Osteoblast (primary cell): Measurements from ENCODE around the gene TTLL1. TPM values are rescaled to one million over a fixed set of nuclear protein-coding genes. Genes with fewer than 3 reads are reported as not detected.

ENCODE experiments used
- DNase-seq: peaks from one replicate; pipeline ENCODE4 v3.0.0; 2011; ENCODE audit warnings: low spot score, mixed read lengths; ENCODE audit not compliant: insufficient read length; ENCODE audit errors: missing footprints
- H2AFZ ChIP-seq: 2 replicates; pipeline ENCODE4 v1.6.0; 2011; ENCODE audit warnings: mild to moderate bottlenecking, low read length
- H3K27ac ChIP-seq: 2 replicates; pipeline ENCODE4 v1.5.1; 2011; ENCODE audit warnings: mild to moderate bottlenecking, low read depth, low read length, moderate library complexity
- H3K27me3 ChIP-seq: 2 replicates; pipeline ENCODE4 v1.6.0; 2012; ENCODE audit warnings: mild to moderate bottlenecking, control low read depth, inconsistent platforms, low read length, moderate library complexity; ENCODE audit not compliant: insufficient read depth
- H3K36me3 ChIP-seq: 2 replicates; pipeline ENCODE4 v1.5.1; 2011; ENCODE audit warnings: mild to moderate bottlenecking, low read length, control low read depth, moderate library complexity; ENCODE audit not compliant: insufficient read depth
- H3K4me1 ChIP-seq: 2 replicates; pipeline ENCODE4 v1.5.1; 2011; ENCODE audit warnings: mild to moderate bottlenecking, low read length, control low read depth, moderate library complexity; ENCODE audit not compliant: insufficient read depth
- H3K4me2 ChIP-seq: 2 replicates; pipeline ENCODE4 v1.6.0; 2011; ENCODE audit warnings: mild to moderate bottlenecking, low read length; ENCODE audit not compliant: insufficient read depth
- H3K4me3 ChIP-seq: fragments of 200-600 bp; sonication (generic); 3 replicates; pipeline ENCODE4 v1.5.1; 2012; ENCODE audit warnings: mild to moderate bottlenecking, low read length, inconsistent platforms; ENCODE audit not compliant: insufficient read depth
- H3K79me2 ChIP-seq: 2 replicates; pipeline ENCODE4 v1.6.0; 2012; ENCODE audit warnings: mild to moderate bottlenecking, low read length, control low read depth, inconsistent platforms; ENCODE audit not compliant: insufficient read depth
- H3K9me3 ChIP-seq: 2 replicates; pipeline ENCODE4 v1.5.1; 2011; ENCODE audit warnings: low read depth, low read length, control low read depth
- H4K20me1 ChIP-seq: 2 replicates; pipeline ENCODE4 v1.6.0; 2012; ENCODE audit warnings: mild to moderate bottlenecking, low read length, control low read depth; ENCODE audit not compliant: insufficient read depth
- CTCF ChIP-seq: IDR thresholded peaks from 2 replicates; pipeline ENCODE4 v1.5.1; 2011; ENCODE audit warnings: mild to moderate bottlenecking, low read depth, low read length, moderate library complexity; ENCODE audit errors: extremely low read depth
- total RNA-seq: library from RNA; depleted of rRNA; stranded (reverse); fragments of >200 nt; gene quantifications from 2 replicates; pipeline ENCODE4 v1.2.3, GENCODE V29; 2012

Gene TTLL1
- total RNA-seq, 1 donor: 15.9 TPM

GRCh38 chr22:43002202-43002586 is 87.0 kb downstream of the TTLL1 start:
- peaks cover 72% of the 10 kb centered on the region for H3K4me1 ChIP-seq
- peak overlapping the region; percentile 19 for H3K4me3 ChIP-seq

DNA sequence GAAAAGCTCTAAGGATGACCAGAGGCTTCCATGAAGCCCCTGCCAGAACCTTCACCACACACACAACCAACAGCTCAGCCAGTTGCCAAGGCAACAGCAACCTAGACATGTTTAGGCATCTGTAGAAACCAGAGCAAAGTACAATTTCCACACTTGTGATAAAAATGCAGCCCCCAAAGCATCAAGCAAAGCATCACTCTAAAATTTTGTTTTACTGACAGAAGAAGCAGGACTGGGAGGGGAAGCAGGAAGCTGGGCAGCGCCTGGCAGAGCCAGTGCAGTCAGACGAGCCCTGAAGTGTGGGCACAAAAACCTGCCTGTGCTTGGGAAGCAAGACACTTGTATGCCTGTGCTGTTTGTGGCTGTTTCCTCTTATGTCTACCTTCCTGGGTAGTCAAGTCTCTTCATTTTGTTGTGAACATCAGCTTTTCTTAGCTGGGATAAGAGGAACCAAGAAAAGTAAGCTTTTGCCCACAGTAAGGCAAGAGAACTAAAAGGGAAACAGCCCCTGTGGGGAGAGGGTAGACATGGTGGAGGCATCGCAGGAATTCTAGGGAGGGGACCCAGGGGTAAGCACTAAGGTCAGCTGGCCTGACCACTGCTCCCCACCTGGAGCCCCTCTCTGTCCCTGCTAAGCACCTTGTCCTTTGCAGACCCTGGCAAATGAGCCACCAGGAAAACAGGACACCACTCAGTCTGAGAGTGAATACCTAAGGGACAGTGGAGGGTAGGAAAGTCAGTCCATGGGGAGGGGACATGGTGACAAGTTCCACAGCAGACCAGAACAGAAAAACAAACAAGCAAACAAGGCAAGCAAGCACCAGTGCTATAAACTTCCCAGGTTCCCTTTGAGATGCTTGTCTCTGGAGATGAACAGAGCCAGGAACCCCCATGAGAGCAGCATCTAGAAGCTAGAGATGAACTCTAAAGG is 87.7 kb downstream of the TTLL1 start:
- Histone ChIP-seq H3K9me3 (no peaks in the 10 kb centered on the region), H3K79me2 (peaks cover 93% of the 10 kb centered on the region), H3K4me2 (peak overlapping the region; percentile 53), H3K4me3 (peak overlapping the region; percentile 19), H3K27me3 (no peaks in the 10 kb centered on the region), H3K36me3 (no peaks in the 10 kb centered on the region), H2AFZ (no peak overlapping the region), H3K4me1 (peaks cover 78% of the 10 kb centered on the region), H4K20me1 (peaks cover 7% of the 10 kb centered on the region), H3K27ac (peak overlapping the region; percentile 80)
- no peak for TF ChIP-seq CTCF
- DNase-seq: no peak

More at GRCh38 chr22:43002202-43002586, 87.0 kb downstream of the TTLL1 start:
- Histone ChIP-seq H3K4me2 (peak overlapping the region; percentile 53), H3K9me3 (no peaks in the 10 kb centered on the region), H4K20me1 (peaks cover 7% of the 10 kb centered on the region), H3K36me3 (no peaks in the 10 kb centered on the region), H3K79me2 (peaks cover 93% of the 10 kb centered on the region), H3K27ac (peak overlapping the region; percentile 80), H3K27me3 (no peaks in the 10 kb centered on the region), H2AFZ (no peak overlapping the region)
- no peak for TF ChIP-seq CTCF
- DNase-seq: peak; percentile 78

- no peak for DNase-seq
Observed at GRCh38 chr22:43000441-43001175, 88.6 kb downstream of the TTLL1 start.

More at GRCh38 chr22:43000441-43001175, 88.6 kb downstream of the TTLL1 start:
- peak overlapping the region; percentile 53 for H3K4me2 ChIP-seq
- H3K79me2 ChIP-seq: peaks cover 93% of the 10 kb centered on the region
- H2AFZ ChIP-seq: no peak overlapping the region
- peaks cover 82% of the 10 kb centered on the region for H3K4me1 ChIP-seq
- H3K36me3 ChIP-seq: no peaks in the 10 kb centered on the region
- H3K9me3 ChIP-seq: no peaks in the 10 kb centered on the region
- H3K4me3 ChIP-seq: peak overlapping the region; percentile 7
- H3K27ac ChIP-seq: peak overlapping the region; percentile 80
- H4K20me1 ChIP-seq: peaks cover 7% of the 10 kb centered on the region
- H3K27me3 ChIP-seq: no peaks in the 10 kb centered on the region
- TF ChIP-seq CTCF: no peak
